Mucosa of rectum (tissue), 2 donors: Measurements from ENCODE around the gene IGF2BP3.
"Not testable (repeated sequence)": the region's sequence is repeated elsewhere in the genome, so short reads cannot be mapped to it uniquely, and the experiment has no call there.

Experiments used
- H3K27ac ChIP-seq, 2 donors: one replicate each; pipeline ENCODE4 v1.7.0; 2013; ENCODE audit warnings: inconsistent platforms in 2 of 2, low read depth in 2 of 2, low read length in 2 of 2
- H3K27me3 ChIP-seq, 2 donors: one replicate each; pipeline ENCODE4 v1.7.0; 2013; ENCODE audit warnings: low read length in 2 of 2; ENCODE audit not compliant: control insufficient read depth in 2 of 2, insufficient read depth in 2 of 2
- H3K36me3 ChIP-seq, 2 donors: one replicate each; pipeline ENCODE4 v1.7.0; 2013; ENCODE audit warnings: low read length in 2 of 2; ENCODE audit not compliant: control insufficient read depth in 2 of 2, insufficient read depth in 2 of 2
- H3K4me1 ChIP-seq, 2 donors: one replicate each; pipeline ENCODE4 v1.7.0; 2013; ENCODE audit warnings: low read length in 2 of 2, mild to moderate bottlenecking in 1 of 2; ENCODE audit not compliant: control insufficient read depth in 2 of 2, insufficient read depth in 2 of 2
- H3K4me3 ChIP-seq, 2 donors: one replicate each; pipeline ENCODE4 v1.7.0; 2013; ENCODE audit warnings: low read length in 2 of 2
- H3K9ac ChIP-seq, 2 donors: one replicate each; pipeline ENCODE4 v1.7.0; 2013; ENCODE audit warnings: low read length in 2 of 2, low read depth in 1 of 2, mild to moderate bottlenecking in 1 of 2
- H3K9me3 ChIP-seq, 2 donors: one replicate each; pipeline ENCODE4 v1.7.0; 2013; ENCODE audit warnings: low read length in 2 of 2; ENCODE audit not compliant: control insufficient read depth in 2 of 2
- donor health status: healthy.
- donor health status: Normal muscosa, but diverticular disease.

IGF2BP3 gene

GRCh38 chr7:23335136-23335535 lies 135.2 kb downstream of the IGF2BP3 start:
- no peaks in the 10 kb centered on the region for H3K36me3 ChIP-seq
- H3K27me3 ChIP-seq, result peaks cover 8 to 14% of the 10 kb centered on the region in 2 donors
- no peaks in the 10 kb centered on the region for H3K9me3 ChIP-seq
- peaks cover 0 to 8% of the 10 kb centered on the region in 2 donors for H3K4me1 ChIP-seq
- H3K4me3 ChIP-seq, result no peak overlapping the region
- H3K27ac ChIP-seq, result no peak overlapping the region
- no peak overlapping the region for H3K9ac ChIP-seq

DNA sequence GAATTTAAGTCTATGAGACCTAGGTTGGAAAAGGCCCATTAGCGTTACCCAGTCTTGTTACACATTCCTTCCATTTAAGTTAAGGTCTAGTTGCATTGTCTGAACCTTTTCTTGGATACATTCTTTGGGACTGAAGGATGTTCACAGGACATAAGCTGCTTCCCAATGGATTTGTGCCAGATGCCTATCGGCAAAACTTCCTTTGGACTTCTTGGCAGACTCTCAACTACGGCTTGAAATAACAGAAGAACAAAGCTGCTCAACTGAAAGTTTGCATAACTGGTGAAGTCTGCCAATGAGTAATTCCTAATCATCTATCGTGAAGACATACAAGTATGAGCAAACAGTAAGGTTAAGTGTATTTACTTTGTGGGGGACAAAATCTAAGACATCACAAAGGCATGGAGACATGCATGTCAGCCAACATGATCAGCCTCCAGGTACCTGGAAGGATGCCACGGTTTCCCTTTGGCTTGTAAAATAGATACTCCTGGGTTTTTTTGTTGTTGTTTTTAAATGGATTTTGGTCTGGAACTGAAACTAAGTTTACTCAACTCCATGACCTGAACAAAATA lies 135.7 kb downstream of the IGF2BP3 start:
- Histone ChIP-seq H3K36me3 (no peaks in the 10 kb centered on the region), H3K27me3 (peaks cover 8 to 14% of the 10 kb centered on the region in 2 donors), H3K9me3 (no peaks in the 10 kb centered on the region), H3K9ac (no peak overlapping the region), H3K4me1 (peaks cover 0 to 8% of the 10 kb centered on the region in 2 donors), H3K27ac (no peak overlapping the region), H3K4me3 (no peak overlapping the region)

GRCh38 chr7:23333671-23334246 lies 136.5 kb downstream of the IGF2BP3 start:
- Histone ChIP-seq H3K9ac (no peak overlapping the region), H3K27ac (no peak overlapping the region), H3K27me3 (peaks cover 8 to 9% of the 10 kb centered on the region in 2 donors), H3K9me3 (no peaks in the 10 kb centered on the region), H3K4me3 (no peak overlapping the region), H3K4me1 (peaks cover 0 to 8% of the 10 kb centered on the region in 2 donors), H3K36me3 (no peaks in the 10 kb centered on the region)

DNA sequence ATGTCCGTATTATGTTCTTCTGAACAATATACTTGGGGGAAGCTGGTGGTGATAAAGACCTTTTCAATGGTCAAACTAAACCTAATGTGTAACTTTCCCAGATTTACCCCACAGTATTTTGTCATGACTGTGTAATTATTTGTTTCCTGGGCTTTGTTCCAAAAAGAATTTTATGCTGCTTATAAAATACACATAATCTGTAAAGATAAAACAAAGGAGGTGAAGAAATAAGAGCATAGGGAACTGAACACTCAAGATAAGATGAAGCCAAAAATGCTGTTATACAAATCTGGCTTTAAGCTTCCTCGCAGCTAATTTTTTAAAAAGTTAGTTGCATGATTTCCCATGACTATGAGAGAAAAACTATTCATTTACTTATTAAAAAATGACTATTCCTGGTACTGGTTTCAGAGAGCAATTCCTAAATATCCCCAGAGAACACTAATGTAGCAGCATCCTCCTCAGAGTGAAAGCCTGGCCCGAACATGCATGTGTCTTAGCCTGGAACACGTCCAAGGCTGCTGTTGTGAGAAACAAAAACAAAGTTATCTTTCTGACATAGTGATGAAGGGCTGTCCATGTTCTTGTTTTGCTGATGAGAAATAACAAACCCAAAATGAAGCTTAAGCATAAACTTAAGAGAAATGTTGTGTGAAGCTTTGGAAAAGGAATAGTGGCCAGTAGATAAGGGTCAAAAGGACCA lies 137.2 kb downstream of the IGF2BP3 start:
- Histone ChIP-seq H3K4me3 (no peak overlapping the region), H3K36me3 (no peaks in the 10 kb centered on the region), H3K9ac (no peak overlapping the region), H3K27ac (no peak overlapping the region), H3K27me3 (peaks cover 4 to 5% of the 10 kb centered on the region in 2 donors), H3K4me1 (peaks cover 0 to 8% of the 10 kb centered on the region in 2 donors), H3K9me3 (no peaks in the 10 kb centered on the region)

DNA sequence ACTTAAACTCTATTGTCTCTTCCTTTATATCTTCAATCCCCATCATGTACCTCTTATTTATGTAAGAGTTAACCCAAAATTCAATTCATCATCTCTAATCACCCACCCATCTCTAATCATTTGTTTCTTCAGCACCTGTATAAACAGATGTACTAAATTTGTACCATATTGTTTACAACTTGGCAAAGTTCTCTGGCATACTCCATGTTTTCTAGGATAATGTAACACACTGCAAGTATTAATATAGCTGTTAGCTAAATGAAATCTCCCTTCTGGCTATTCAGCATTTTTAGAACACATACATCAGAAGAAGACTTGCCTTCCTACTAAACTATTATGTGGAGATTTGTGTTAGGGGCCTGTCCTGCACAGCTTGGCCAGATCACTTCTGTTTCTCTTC lies 138.1 kb downstream of the IGF2BP3 start:
- Histone ChIP-seq H3K27me3 (peaks cover 0 to 5% of the 10 kb centered on the region in 2 donors), H3K9me3 (no peaks in the 10 kb centered on the region), H3K36me3 (no peaks in the 10 kb centered on the region), H3K4me3 (no peak overlapping the region), H3K9ac (no peak overlapping the region), H3K27ac (no peak overlapping the region), H3K4me1 (peaks cover 0 to 8% of the 10 kb centered on the region in 2 donors)

DNA sequence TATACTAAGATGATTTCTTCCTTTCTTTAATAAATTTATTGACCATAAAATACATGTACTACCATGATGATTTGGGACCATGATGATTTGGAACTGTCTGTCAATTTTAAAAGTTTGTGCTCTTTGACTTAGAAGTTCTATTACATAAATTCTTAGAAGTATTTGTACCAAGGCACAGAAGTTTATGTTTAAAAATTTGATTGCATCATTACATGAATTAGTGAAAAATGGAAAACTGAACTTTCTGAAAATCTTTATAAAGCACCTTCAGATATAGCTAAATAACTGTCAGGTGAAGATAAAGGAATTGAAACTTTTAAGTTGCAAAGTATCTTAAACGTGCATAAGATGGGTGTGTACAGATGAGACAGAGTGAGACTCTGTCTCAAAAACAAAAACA lies 139.2 kb downstream of the IGF2BP3 start:
- Histone ChIP-seq H3K36me3 (no peaks in the 10 kb centered on the region), H3K9ac (no peak overlapping the region), H3K4me3 (no peak overlapping the region), H3K9me3 (no peaks in the 10 kb centered on the region), H3K4me1 (peaks cover 0 to 8% of the 10 kb centered on the region in 2 donors), H3K27me3 (peaks cover 0 to 4% of the 10 kb centered on the region in 2 donors), H3K27ac (no peak overlapping the region)

DNA sequence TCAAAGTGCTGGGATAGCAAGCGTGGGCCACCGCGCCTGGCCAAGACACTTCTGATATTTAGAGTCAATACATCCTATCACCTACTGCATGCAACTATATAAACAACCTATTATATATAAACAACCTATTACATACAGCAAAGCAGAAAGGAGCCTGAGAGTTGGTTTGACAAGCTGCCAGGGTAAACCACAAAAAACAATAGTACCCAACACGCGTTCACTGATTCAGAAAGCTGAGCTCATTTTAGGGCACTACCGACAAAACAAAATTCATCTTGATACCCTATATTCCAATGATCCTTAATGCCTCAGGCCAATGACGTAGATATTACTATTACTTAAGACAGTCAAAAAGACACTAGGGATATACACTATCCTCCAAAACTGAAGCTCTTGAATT lies 154.9 kb downstream of the IGF2BP3 start:
- Histone ChIP-seq H3K4me3 (no peak overlapping the region), H3K27ac (no peak overlapping the region), H3K9me3 (no peaks in the 10 kb centered on the region), H3K9ac (no peak overlapping the region), H3K27me3 (peaks cover 0 to 3% of the 10 kb centered on the region in 2 donors), H3K36me3 (no peaks in the 10 kb centered on the region), H3K4me1 (no peaks in the 10 kb centered on the region)

DNA sequence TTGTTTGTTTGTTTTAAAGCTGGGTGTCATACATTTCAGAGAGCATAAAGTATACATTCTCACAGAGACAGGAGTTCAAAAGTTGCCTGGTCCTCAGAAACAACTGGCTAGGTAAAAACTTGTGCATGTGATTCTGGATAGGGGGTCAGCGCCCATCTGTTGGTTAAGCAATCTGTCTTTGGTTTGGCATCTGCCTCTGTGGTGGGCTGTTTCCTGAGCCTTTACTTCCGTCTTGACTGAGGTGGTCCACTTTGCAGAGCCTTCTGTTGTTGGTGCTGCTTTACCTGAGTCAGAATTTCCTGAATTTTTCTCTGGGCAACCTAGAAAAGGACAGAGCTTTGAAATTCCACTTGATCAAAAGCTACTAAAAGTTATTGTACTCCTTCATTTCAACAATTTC lies 158.2 kb downstream of the IGF2BP3 start:
- H3K9ac ChIP-seq, H3K27ac ChIP-seq, H3K27me3 ChIP-seq, H3K4me1 ChIP-seq, H3K9me3 ChIP-seq, H3K4me3 ChIP-seq: not testable (repeated sequence)
- peaks cover 24 to 25% of the 10 kb centered on the region in 2 donors for H3K36me3 ChIP-seq

DNA sequence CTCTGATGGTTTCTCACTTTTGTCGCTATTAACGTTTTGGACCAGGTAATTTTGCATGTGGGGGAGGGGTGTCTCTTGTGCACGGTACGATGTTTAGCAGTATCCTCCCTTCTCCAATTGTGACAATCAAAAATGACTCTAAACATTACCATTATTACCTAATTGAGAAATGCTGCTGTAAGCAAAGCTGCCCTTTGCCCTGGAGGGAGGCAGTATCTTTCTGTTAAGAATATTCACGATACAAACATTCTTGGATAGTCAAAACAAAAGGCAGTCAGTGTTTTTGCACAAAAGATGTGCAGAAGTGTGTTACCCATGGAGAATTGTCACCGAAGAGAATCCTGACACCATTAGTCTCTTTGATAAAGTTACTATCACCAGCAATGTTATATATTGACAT lies 161.5 kb downstream of the IGF2BP3 start:
- H3K36me3 ChIP-seq, result peaks cover 24 to 25% of the 10 kb centered on the region in 2 donors
- H3K9ac ChIP-seq, result no peak overlapping the region
- no peak overlapping the region for H3K4me3 ChIP-seq
- H3K4me1 ChIP-seq, result no peaks in the 10 kb centered on the region
- no peaks in the 10 kb centered on the region for H3K9me3 ChIP-seq
- H3K27me3 ChIP-seq, result no peaks in the 10 kb centered on the region
- H3K27ac ChIP-seq, result no peak overlapping the region

- Histone ChIP-seq H3K9me3 (no peaks in the 10 kb centered on the region), H3K4me3 (no peak overlapping the region), H3K27me3 (no peaks in the 10 kb centered on the region), H3K9ac (no peak overlapping the region), H3K36me3 (peaks cover 24 to 28% of the 10 kb centered on the region in 2 donors), H3K27ac (no peak overlapping the region), H3K4me1 (no peaks in the 10 kb centered on the region)
Measured at GRCh38 chr7:23306936-23307521, 163.3 kb downstream of the IGF2BP3 start.
